Measurements from ENCODE around the gene SNRNP48. TPM values are rescaled to one million over a fixed set of nuclear protein-coding genes. Genes with fewer than 3 reads are reported as not detected.

SNRNP48 gene
- total RNA-seq, 1 donor from 2014 or later = 13.1 TPM

GRCh38 chr6:7637533-7637932, 47.5 kb downstream of the SNRNP48 start:
- no peaks in the 10 kb centered on the region for H3K27me3 Mint-ChIP-seq (ENCODE audit: low read depth, unreplicated experiment)
- peaks cover 6% of the 10 kb centered on the region for H3K4me1 Mint-ChIP-seq (ENCODE audit: low read depth, unreplicated experiment)
- H3K9ac ChIP-seq (ENCODE audit: low read length) = no peak overlapping the region
- H3K36me3 ChIP-seq (ENCODE audit: insufficient read depth, low read length) = no peaks in the 10 kb centered on the region
- DNase-seq (ENCODE audit: low read depth) (no peak), FAIRE-seq (no peak)
- H3K9me3 ChIP-seq (ENCODE audit: insufficient read depth, low read depth, low read length) = no peaks in the 10 kb centered on the region
- no peak overlapping the region for H3K4me3 Mint-ChIP-seq (ENCODE audit: unreplicated experiment)
- H3K4me3 ChIP-seq (ENCODE audit: insufficient read depth, low read depth, low read length) = no peak overlapping the region
- H3K9me3 Mint-ChIP-seq (ENCODE audit: unreplicated experiment) = peaks cover 9% of the 10 kb centered on the region
- H3K4me2 ChIP-seq (ENCODE audit: low read length) = no peak overlapping the region
- H3K79me2 ChIP-seq (ENCODE audit: insufficient read depth, low read length) = no peaks in the 10 kb centered on the region
- no peak overlapping the region for H2AFZ ChIP-seq (ENCODE audit: low read depth, low read length)
- TF ChIP-seq CTCF (IDR thresholded peaks at IDR 0.05; ENCODE audit: insufficient read depth, low read depth, low read length) = no peak
- no peak for TF ChIP-seq EZH2 (IDR thresholded peaks at IDR 0.05; ENCODE audit: insufficient read depth, low read length)
- H3K4me1 ChIP-seq (ENCODE audit: insufficient read depth, low read length) = peaks cover 14% of the 10 kb centered on the region
- H3K27me3 ChIP-seq (ENCODE audit: insufficient read depth, low read length) = no peaks in the 10 kb centered on the region
- no peaks in the 10 kb centered on the region for H4K20me1 ChIP-seq (ENCODE audit: insufficient read depth, low read length)
- H3K27ac ChIP-seq (ENCODE audit: low read depth, low read length) = no peak overlapping the region
- peaks cover 1% of the 10 kb centered on the region for H3K36me3 Mint-ChIP-seq (ENCODE audit: low read depth, unreplicated experiment)
- no peak overlapping the region for H3K27ac Mint-ChIP-seq (ENCODE audit: unreplicated experiment)

- Mint-ChIP-seq H3K4me3 (ENCODE audit: unreplicated experiment) (no peak overlapping the region), H3K27ac (ENCODE audit: unreplicated experiment) (no peak overlapping the region), H3K36me3 (ENCODE audit: low read depth, unreplicated experiment) (peaks cover 1% of the 10 kb centered on the region), H3K9me3 (ENCODE audit: unreplicated experiment) (peaks cover 9% of the 10 kb centered on the region), H3K4me1 (ENCODE audit: low read depth, unreplicated experiment) (peaks cover 6% of the 10 kb centered on the region), H3K27me3 (ENCODE audit: low read depth, unreplicated experiment) (no peaks in the 10 kb centered on the region)
- DNase-seq (ENCODE audit: low read depth) (no peak), FAIRE-seq (no peak)
- no peaks in the 10 kb centered on the region for H4K20me1 ChIP-seq (ENCODE audit: insufficient read depth, low read length)
- no peak overlapping the region for H2AFZ ChIP-seq (ENCODE audit: low read depth, low read length)
- H3K79me2 ChIP-seq (ENCODE audit: insufficient read depth, low read length) = no peaks in the 10 kb centered on the region
- TF ChIP-seq EZH2 (IDR thresholded peaks at IDR 0.05; ENCODE audit: insufficient read depth, low read length) (no peak), CTCF (IDR thresholded peaks at IDR 0.05; ENCODE audit: insufficient read depth, low read depth, low read length) (no peak)
- H3K27ac ChIP-seq (ENCODE audit: low read depth, low read length) = no peak overlapping the region
- H3K4me3 ChIP-seq (ENCODE audit: insufficient read depth, low read depth, low read length) = no peak overlapping the region
- H3K9me3 ChIP-seq (ENCODE audit: insufficient read depth, low read depth, low read length) = no peaks in the 10 kb centered on the region
- no peaks in the 10 kb centered on the region for H3K27me3 ChIP-seq (ENCODE audit: insufficient read depth, low read length)
- H3K36me3 ChIP-seq (ENCODE audit: insufficient read depth, low read length) = no peaks in the 10 kb centered on the region
- H3K4me1 ChIP-seq (ENCODE audit: insufficient read depth, low read length) = peaks cover 14% of the 10 kb centered on the region
- H3K4me2 ChIP-seq (ENCODE audit: low read length) = no peak overlapping the region
- no peak overlapping the region for H3K9ac ChIP-seq (ENCODE audit: low read length)
Measured at GRCh38 chr6:7639427-7639826, 49.4 kb downstream of the SNRNP48 start.

- no peak overlapping the region for H2AFZ ChIP-seq (ENCODE audit: low read depth, low read length)
- Mint-ChIP-seq H3K27me3 (ENCODE audit: low read depth, unreplicated experiment) (peaks cover 2% of the 10 kb centered on the region), H3K36me3 (ENCODE audit: low read depth, unreplicated experiment) (peaks cover 1% of the 10 kb centered on the region), H3K4me1 (ENCODE audit: low read depth, unreplicated experiment) (peaks cover 6% of the 10 kb centered on the region), H3K4me3 (ENCODE audit: unreplicated experiment) (no peak overlapping the region), H3K27ac (ENCODE audit: unreplicated experiment) (no peak overlapping the region), H3K9me3 (ENCODE audit: unreplicated experiment) (peaks cover 6% of the 10 kb centered on the region)
- peaks cover 14% of the 10 kb centered on the region for H3K4me1 ChIP-seq (ENCODE audit: insufficient read depth, low read length)
- H3K9me3 ChIP-seq (ENCODE audit: insufficient read depth, low read depth, low read length) = no peaks in the 10 kb centered on the region
- FAIRE-seq (no peak), DNase-seq (ENCODE audit: low read depth) (no peak)
- no peaks in the 10 kb centered on the region for H4K20me1 ChIP-seq (ENCODE audit: insufficient read depth, low read length)
- no peaks in the 10 kb centered on the region for H3K27me3 ChIP-seq (ENCODE audit: insufficient read depth, low read length)
- no peaks in the 10 kb centered on the region for H3K79me2 ChIP-seq (ENCODE audit: insufficient read depth, low read length)
- no peaks in the 10 kb centered on the region for H3K36me3 ChIP-seq (ENCODE audit: insufficient read depth, low read length)
- TF ChIP-seq EZH2 (IDR thresholded peaks at IDR 0.05; ENCODE audit: insufficient read depth, low read length) (no peak), CTCF (IDR thresholded peaks at IDR 0.05; ENCODE audit: insufficient read depth, low read depth, low read length) (no peak)
- H3K4me2 ChIP-seq (ENCODE audit: low read length) = no peak overlapping the region
- no peak overlapping the region for H3K27ac ChIP-seq (ENCODE audit: low read depth, low read length)
- H3K4me3 ChIP-seq (ENCODE audit: insufficient read depth, low read depth, low read length) = no peak overlapping the region
- no peak overlapping the region for H3K9ac ChIP-seq (ENCODE audit: low read length)
Measured at GRCh38 chr6:7640016-7640415, 50.0 kb downstream of the SNRNP48 start.
